ENCODE data around the gene IQCE.

Gene IQCE

GRCh38 chr7:2628891-2629290 is 70.1 kb downstream of the IQCE start:
- DNase-seq (ENCODE audit: low spot score) = no peak
- TF ChIP-seq, protein P1, sequence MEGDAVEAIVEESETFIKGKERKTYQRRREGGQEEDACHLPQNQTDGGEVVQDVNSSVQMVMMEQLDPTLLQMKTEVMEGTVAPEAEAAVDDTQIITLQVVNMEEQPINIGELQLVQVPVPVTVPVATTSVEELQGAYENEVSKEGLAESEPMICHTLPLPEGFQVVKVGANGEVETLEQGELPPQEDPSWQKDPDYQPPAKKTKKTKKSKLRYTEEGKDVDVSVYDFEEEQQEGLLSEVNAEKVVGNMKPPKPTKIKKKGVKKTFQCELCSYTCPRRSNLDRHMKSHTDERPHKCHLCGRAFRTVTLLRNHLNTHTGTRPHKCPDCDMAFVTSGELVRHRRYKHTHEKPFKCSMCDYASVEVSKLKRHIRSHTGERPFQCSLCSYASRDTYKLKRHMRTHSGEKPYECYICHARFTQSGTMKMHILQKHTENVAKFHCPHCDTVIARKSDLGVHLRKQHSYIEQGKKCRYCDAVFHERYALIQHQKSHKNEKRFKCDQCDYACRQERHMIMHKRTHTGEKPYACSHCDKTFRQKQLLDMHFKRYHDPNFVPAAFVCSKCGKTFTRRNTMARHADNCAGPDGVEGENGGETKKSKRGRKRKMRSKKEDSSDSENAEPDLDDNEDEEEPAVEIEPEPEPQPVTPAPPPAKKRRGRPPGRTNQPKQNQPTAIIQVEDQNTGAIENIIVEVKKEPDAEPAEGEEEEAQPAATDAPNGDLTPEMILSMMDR (IDR thresholded peaks at IDR 0.05; ENCODE audit: extremely low read depth, missing control alignments) = no peak

DNA sequence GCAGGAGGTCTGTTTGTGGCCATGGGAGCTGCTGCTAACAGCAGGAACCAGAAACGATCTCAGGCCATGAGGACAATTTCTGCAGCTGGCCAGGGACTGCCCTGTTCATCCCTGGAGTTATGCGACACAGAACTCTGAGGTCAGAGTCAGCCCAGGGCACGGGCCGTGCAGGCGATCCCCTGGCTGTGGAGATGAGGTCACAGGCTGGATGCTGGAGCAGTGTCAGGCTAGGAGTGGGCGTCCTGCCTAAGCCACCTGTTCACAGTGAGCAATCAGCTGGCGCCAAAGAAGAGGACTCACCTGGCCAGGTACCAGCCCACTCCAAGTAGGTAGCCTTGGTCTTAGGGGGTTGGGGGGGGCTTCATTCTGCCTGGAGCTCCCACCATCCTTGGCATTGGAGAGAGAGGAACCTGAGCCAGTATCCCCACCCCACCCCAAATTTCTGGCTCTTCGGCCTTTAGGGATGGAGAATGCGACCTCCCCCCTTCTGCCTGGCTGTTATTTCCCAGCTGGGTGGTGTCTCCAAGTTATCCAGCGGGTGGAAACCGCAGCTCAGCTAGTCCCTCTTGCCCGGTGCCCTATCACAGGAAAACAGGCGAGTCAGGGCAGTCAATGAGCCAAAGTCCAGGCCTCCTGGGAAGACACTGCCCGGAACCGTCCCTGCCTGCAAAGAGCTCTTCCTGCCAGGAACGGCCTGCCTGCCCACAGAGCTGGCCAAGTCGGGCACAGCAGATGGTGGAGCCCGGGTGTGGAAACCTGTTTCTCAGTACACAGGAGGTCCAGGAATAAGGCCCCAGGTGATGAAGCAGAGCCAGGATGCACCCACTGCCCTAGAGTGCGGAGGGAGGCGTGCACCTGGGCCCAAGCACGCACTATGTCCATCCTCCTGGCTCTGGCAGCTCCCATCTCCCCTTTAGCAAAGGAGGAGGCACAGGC is 71.2 kb downstream of the IQCE start:
- TF ChIP-seq, protein P1 (IDR thresholded peaks at IDR 0.05; ENCODE audit: extremely low read depth, missing control alignments) = no peak
- DNase-seq (ENCODE audit: low spot score) = no peak

DNA sequence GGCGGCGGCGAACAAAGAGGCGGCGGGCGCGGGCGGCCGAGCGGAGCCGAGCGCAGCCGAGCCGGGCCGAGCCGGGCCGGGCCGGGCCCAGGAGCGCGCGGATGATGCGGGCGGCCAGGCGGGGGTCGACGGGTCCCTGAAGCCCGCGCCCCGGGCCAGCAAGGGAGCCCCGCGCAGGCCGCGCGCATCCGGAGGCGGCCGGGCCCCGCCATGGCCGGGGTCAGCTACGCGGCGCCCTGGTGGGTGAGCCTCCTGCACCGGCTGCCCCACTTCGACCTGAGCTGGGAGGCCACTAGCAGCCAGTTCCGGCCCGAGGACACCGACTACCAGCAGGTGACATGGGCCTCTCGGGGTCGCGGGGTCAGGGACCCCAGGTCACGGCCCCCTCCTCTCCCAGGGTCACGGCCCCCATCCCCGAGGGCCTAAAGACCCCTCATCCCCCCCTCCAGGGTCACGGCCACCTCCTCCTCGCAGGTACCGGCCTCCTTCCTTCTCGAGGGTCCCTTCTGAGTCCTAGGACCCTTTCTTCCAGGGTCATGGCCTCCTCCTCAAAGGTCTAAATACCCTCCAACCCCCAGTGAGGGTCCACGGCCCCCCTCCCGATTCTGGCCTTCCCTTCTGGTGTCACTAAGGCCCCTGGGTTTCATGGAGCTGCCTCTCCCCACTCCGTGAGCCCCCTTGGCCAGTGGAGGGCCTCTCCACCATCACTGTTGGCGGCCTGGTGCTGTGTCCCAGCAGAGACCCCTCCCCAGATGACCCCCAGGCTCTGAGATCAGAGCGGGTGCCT is 73.4 kb downstream of the IQCE start, which contains the start of gene TTYH3:
Gene TTYH3, plus strand, starts transcription at position 41 of the 787 bp plus-strand sequence. Its CDS starts 170 bp downstream, at position 211.
- DNase-seq (ENCODE audit: low spot score) = no peak

DNA sequence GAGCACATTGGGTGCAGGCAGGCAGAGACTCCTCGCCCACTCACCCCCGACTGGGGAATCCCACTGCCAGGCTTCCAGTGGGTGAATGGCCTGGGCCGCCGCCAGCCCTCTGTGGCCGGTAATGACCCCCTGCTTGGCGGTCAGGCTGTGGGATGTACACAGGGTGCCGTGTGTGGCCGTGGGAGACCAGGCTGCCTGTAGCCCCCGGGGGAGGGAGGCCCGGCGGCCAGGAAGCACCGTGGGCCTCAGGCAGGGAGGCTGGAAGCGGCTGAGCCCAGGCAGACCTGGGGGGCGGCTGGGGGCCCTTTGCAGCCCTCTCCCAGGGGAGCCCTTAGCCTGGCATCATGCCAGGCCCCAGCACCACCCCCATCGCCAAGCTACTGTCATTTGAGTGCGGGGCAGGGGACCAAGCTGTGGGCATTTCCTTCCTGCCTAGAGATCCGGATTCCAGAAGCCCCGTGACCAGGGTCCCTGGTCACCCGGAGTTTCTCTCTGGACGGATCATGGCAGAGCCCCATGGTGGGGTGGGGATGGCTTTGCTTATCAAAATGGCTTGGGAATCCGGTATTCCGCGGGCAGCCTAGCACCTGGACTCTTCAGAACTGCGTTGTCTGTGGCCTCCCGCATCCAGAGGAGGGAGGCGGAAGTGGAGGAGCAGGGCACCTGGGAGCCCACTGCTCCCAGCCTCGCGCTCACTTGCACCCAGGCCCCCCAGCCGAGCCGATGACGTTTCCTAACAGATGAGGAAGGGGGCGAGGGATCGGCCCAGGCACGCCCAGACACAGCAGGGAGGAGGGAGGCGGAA is 74.2 kb downstream of the IQCE start:
- peak; percentile 77 for DNase-seq (ENCODE audit: low spot score)
- TF ChIP-seq, protein P1 (IDR thresholded peaks at IDR 0.05; ENCODE audit: extremely low read depth, missing control alignments) = no peak

More for the DNA sequence above, 73.4 kb downstream of the IQCE start, which contains the start of gene TTYH3:
- TF ChIP-seq, protein P1 (IDR thresholded peaks at IDR 0.05; ENCODE audit: extremely low read depth, missing control alignments) = no peak

GRCh38 chr7:2633538-2634266 is 74.9 kb downstream of the IQCE start:
- TF ChIP-seq, protein P1 (IDR thresholded peaks at IDR 0.05; ENCODE audit: extremely low read depth, missing control alignments) = no peak

GRCh38 chr7:2634267-2635145 is 75.7 kb downstream of the IQCE start:
- TF ChIP-seq, protein P1 (IDR thresholded peaks at IDR 0.05; ENCODE audit: extremely low read depth, missing control alignments) = no peak
- no peak for DNase-seq (ENCODE audit: low spot score)

More at GRCh38 chr7:2633538-2634266, 74.9 kb downstream of the IQCE start:
- DNase-seq (ENCODE audit: low spot score) = no peak

All from GM20000 (cell line).